ENCODE results near the gene PAGR1.
"Not testable (repeated sequence)": the region's sequence is repeated elsewhere in the genome, so short reads cannot be mapped to it uniquely, and the experiment has no call there.

PAGR1 gene

DNA sequence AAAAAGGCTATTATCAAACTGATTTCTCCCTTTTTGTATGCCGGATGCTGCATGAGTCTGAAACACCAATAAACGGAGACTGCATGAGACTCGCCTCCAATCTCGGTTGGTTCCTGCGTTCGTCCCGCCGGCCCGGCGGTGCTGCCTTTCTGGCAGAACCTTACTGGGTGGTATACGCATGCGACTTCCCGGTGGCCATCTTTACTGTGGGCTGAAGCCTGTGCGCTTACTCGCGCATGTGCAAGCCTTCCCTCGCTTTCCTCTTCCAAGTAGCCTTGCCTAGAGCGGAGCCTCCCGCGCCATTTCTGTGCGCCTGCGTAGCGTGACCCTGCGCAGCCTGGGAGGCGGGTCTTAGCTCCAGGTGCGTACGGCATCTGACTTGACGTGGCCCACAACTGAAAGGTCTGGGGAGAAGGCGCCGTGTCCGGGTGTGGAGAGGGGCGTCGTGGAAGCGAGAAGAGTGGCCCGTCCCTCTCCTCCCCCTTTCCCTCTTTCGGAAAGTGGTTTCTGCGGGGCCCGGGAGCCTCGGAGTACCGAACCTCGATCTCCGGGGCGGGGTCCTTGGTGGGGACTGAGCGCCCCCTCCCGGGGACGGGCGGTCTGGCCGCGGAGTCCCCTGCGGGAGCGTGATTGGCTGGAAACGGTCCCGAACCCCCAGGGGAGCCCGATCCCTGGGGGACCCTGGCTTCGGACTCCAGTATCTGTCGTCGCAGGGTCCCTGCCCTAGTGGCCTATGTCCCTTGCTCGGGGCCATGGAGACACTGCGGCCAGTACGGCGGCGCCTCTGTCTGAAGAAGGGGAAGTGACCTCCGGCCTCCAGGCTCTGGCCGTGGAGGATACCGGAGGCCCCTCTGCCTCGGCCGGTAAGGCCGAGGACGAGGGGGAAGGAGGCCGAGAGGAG, at the start of gene PAGR1:
Gene PAGR1 (plus strand): TSS at position 360 of the 901 bp plus-strand sequence. CDS start 374 bp downstream, at position 734.
- DNase-seq: peak; percentile 99

DNA sequence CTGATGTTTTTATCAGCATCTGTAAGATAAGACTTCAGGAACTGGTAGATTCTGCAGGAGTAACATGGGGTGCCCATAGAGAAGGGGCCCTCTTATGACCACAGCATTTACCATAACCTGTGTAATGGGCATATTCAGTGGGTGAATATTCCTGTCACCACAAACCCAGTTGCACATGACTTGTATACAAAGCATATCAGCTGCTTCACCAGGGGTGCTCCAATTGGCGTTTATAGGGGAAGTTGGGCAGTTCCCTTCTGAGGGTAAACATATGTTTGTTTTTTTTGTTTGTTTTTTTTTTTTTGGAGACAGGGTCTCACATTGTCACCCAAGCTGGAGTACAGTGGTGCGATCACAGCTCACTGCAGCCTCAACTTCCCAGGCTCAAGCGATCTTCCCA, 49.4 kb upstream of the PAGR1 start:
- no peak for DNase-seq

DNA sequence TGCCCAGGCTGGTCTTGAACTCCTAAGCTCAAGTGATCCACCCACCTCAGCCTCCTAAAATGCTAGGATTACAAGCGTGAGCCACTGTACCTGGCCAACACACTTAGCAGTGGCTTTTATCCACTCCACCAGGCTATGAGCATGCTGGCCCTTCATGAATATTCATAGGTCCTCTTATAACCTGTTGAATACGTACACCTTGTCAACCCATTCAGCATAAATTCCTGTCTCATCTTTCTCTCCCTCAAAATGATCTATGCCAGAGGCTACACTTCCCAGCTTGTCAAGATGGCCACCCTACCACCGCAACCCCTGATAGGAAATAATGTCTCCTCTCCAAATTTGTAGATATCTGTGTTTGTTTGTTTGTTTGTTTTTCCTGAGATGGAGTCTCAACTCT, 48.9 kb upstream of the PAGR1 start:
- DNase-seq: no peak

DNA sequence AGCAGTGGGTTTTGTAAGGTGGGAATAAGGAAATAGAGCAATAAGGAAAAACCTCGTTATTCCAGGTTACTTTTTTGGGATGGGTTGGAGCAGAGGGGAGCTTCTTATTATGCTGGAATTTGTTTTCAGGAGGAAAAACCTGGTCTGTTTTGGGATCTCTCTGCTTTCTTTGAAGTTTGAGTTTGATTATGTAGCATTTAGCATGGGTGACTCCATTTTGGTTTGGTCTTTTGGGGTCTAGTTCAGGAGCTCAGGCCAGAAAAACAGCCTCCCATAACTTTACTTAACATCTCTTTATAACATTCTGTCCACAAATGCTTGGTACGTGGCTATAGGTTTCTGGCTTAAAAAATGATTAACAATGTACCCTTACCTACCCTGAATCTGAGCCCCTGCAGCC, 46.4 kb upstream of the PAGR1 start:
- DNase-seq: no peak

DNA sequence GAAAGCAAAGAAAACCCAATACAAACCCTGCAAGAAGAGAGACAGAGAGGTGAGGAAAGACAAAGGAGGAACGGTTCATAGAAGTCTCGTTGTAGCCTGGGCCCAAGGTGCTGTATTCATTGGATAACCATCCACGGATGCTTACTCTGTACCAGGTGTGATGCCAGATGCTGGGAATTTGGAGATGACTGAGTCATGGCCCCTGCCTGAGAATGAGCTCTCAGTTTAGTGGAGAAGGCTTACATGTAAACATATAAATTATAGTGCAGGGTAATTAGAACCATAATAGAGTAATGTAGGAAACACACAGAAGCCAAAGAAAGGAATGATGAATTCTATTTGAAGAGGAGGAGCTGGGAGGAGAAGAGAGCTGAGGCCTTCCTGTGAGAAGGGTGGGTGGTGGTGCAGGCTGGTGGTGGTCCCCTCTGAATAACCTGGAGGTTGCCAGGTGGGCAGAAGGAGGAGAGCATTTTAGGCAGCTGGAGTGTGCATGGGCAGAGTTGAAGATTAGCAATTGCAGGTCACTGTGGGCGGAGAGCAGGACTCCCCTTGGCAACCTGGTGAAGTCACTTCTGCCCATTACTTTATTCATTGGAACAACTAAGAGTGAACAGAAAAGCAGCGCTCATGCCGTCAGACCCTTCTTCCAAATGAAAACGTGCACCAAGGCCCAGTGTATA, 45.6 kb upstream of the PAGR1 start:
- DNase-seq: no peak

DNA sequence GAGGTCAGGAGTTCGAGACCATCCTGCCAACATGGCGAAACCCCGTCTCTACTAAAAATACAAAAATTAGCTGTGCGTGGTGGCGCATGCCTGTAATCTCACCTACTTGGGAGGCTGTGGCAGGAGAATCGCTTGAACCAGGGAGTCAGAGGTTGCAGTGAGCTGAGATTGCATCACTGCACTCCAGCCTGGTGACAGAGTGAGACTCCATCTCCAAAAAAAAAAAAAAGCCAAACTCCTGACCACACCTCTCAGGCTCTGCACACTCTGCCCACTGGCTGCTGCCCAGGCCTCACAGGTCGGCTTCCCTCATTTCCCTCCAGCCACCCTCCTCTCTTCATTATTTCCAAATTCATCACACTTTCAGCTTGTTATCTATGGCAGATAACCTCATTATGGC, 43.6 kb upstream of the PAGR1 start:
- DNase-seq: not testable (repeated sequence)

DNA sequence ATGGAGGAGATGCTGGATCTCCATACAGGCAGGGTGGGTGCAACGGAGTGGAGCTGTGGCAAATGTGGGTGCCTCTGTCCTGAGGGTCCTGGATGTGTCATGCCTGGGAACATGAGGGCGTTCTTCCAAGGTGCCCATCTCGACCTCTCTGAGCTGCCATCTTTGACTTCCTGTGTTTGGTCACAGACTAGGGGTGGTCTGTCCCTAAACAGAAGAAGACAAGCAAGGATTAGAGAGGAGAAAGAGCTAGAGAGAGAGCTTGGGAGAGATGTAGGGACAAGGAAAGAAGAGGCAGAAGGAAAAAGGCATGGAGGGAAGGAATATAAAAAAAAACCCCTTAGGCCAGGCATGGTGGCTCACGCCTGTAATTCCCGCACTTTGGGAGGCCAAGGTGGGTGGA, 41.2 kb upstream of the PAGR1 start:
- no peak for DNase-seq

DNA sequence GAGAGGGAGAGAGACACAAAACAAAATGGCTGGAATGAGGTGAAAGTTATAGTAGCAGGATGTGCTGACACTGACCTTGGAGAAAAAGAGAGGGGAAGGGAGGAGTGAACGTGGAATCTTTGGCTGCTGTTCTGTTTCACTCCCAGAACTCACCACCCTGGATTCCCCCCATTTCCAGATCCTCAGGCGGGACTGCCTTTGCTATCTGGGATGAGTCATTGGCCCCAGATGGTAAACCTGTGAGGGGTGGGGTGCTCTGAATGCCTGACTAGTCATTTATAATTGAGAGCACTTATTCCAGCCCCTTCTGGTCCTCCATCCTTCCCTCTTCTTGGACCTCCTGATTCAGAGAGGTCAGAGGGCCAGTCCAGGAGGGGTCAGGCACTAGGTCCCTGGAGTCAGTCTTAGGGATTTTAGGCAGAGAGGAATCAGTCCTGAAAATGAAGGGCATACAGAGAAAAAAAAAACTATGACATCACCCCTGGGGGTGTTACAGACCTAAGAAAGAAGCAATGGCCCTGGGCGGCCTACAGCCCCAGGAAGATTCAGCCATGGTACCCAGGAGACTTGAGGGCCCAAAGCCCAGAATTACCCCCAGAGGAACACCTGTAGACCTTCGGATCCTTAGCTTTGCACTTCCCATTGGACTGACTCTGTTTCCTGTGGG, 40.1 kb upstream of the PAGR1 start:
- DNase-seq: no peak

DNA sequence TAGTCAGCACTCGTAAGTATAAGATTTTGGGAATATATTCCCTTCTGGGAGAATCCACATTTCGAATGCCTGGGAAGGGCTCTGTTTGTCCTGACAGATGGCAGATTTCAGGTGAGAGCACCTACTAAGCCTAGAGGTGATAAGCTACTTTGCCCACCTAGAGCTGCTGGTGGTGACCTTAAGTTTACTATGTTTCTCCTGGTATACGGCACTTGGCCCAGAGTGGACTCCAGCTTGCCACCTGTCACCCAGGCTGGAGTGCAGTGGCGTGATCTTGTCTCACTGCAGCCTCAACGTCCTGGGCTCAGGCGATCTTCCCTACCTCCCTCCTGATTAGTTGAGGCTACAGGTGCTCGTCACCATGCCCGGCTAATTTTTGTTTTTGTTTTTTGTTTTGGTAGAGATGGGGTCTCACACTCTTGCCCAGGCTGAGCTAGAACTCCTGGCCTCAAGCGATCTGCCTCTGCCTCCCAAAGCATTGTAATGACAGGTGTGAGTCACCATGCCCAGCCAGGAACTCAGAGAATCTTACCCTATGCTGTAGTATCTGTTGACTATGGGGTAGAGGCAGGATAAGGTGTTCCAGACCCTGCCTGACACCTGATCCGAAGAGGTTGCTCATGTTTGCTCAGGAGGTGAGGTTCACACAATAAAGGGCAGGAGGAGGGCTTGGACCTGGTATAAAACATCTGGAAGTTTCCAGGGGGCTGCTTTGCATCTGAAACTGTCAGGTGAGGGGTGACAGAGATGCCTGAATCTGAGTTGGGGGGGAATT, 38.2 kb upstream of the PAGR1 start, which contains the start of gene ZG16:
Gene ZG16 (plus strand): TSS at position 681 of the 775 bp plus-strand sequence. CDS start 1,011 bp downstream, outside the sequence.
- DNase-seq: no peak

DNA sequence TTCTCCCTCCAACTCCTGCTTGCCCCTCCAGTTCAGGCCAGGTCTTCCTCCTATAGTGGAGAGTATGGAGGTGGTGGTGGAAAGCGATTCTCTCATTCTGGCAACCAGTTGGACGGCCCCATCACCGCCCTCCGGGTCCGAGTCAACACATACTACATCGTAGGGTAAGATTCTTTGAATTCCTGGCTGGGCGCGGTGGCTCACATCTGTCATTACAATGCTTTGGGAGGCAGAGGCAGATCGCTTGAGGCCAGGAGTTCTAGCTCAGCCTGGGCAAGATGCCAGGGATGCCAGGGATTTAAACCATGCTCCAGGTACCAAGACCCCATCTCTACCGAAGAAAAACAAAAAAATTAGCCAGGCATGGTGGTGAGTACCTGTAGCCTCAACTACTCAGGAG, 36.5 kb upstream of the PAGR1 start:
- DNase-seq: no peak

DNA sequence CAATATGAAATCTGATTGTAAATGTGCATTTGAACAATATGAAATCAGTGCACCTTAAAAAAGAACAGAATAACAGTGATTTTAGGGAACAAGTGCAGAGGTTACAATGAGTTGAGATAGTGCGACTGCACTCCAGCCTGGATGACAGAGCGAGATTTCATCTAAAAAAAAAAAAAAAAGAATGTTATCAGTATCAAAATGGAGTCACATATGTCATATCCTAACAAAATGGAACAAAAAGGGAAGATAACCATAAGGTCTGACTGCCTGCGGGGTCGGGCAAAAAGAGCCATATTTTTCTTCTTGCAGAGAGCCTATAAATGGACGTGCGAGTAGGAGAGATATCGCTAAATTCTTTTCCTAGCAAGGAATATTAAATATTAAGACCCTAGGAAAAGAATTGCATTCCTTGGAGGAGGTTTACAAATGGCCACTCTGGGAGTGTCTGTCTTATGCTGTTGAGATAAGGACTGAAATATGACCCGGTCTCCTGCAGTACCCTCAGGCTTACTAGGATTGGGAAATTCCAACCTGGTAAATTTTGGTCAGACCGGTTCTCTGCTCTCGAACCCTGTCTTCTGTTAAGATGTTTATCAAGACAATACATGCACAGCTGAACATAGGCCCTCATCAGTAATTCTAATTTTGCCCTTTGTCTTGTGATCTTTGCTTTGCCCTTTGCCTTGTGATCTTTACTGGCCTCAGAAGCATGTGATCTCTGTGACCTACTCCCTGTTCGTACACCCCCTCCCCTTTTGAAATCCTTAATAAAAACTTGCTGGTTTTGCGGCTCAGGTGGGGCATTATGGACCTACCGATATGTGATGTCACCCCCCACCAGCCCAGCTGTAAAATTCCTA, 32.6 kb upstream of the PAGR1 start:
- DNase-seq: not testable (repeated sequence)

DNA sequence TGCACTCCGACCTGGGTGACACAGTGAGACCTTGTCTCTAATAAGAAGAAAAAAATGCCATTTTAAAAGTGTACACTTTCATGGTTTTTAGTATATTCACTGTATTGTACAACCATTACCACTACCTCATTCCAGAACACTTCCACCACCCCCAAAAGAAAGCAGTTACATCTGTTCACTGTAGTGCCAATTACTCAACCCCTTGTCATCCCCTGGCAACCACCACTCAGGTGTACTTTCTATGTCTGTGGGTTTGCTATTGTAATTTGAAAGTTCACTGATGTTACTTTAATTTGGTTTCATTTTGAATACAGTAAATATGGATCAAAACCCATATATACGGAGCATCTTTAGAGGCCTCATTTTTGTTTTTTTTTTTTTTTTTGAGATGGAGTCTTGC, 31.8 kb upstream of the PAGR1 start:
- DNase-seq: no peak

DNA sequence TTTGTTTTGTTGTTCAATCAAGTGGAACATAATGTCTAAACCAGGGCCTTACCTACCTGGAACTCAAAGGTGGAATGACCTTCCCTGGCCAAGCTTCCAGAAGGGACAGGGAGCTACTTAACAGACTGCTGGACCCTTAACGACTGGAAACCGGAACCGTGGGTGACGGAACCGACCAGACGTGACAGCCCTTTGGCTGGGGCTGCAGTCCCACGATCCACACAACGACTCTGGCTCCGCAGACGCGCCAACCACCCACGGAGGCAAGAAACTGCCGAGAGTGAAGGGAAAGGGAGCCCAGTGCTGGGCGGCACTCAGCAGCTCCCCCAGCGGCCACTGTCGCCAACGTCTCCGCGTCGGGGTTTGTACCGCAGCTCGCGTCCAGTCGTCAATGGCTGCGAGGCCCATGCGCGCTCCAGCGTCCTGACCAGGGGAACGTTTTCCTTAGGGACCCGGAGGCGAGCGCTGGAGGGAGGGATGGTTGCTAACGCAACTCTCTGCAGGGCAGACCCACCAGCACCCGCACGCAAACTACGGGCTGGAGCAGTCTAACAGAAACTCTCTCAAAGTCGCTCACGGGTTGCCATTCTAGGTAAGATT, 31.0 kb upstream of the PAGR1 start:
- DNase-seq: no peak

DNA sequence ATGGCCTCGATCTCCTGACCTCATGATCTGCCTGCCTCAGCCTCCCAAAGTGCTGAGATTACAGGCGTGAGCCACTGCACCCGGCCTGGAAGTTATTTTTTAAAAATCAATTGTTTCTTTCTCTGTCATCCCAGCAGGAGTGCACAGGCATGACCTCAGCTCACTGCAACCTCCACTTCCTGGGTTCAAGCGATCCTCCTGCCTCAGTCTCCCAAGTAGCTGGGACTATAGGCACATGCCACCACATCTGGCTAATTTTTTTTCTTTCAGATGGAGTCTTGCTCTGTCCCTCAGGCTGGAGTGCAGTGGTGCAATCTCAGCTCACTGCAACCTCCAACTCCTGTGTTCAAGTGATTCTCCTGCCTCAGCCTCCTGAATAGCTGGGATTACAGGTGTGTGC, 28.8 kb upstream of the PAGR1 start:
- DNase-seq: not testable (repeated sequence)

DNA sequence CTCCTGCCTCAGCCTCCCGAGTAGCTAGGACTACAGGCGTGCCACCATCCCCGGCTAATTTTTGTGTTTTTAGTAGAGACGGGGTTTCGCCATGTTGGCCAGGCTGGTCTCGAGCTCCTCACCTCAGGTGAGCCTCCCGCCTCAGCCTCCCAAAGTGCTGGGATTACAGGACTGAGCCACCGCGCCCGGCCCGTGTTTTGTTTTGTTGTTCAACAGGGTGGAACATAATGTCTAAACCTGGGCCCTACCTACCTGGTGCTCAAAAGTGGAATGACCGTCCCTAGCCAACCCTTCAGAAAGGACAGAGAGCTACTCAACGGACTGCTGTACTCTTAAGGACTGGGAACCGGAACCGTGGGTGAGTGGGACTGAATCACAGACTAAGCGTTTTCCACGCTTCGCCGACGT, 26.2 kb upstream of the PAGR1 start:
- DNase-seq: no peak

DNA sequence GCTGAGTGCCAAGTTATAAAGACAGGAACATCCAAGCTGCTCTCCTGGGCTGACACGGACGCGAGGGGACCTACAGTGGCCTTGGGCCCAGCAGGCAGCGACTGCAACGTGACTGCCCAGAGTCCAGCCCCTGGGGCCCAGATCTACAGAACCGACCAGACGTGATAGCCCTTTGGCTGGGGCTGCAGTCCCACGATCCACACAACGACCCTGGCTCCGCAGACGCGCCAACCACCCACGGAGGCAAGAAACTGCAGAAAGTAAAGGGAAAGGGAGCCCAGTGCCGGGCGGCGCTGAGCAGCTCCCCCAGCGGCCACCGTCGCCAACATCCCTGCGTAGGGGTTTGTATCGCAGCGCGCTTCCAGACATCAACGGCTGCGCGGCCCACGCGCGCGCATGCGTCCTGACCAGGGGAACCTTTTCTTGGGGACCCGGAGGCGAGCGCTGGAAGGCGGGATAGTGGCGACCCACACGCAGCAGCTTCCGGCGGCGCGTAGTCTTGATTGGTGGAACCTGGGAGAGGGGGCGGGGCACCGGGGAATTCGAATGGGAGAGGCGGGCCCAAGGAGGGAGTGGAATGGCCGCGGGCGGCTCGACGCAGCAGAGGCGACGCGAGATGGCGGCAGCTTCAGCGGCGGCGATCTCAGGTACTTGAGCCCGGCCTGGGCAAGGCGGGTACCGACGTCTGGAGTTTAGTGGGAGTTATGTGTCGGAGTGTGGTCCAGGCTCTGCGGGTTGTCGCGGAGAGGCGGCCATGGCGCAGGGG, 25.6 kb upstream of the PAGR1 start, which contains the start of gene KIF22:
Gene KIF22 (plus strand): TSS at position 569 of the 766 bp plus-strand sequence. CDS start 9 bp downstream, at position 578.
- DNase-seq: peak; percentile 99

DNA sequence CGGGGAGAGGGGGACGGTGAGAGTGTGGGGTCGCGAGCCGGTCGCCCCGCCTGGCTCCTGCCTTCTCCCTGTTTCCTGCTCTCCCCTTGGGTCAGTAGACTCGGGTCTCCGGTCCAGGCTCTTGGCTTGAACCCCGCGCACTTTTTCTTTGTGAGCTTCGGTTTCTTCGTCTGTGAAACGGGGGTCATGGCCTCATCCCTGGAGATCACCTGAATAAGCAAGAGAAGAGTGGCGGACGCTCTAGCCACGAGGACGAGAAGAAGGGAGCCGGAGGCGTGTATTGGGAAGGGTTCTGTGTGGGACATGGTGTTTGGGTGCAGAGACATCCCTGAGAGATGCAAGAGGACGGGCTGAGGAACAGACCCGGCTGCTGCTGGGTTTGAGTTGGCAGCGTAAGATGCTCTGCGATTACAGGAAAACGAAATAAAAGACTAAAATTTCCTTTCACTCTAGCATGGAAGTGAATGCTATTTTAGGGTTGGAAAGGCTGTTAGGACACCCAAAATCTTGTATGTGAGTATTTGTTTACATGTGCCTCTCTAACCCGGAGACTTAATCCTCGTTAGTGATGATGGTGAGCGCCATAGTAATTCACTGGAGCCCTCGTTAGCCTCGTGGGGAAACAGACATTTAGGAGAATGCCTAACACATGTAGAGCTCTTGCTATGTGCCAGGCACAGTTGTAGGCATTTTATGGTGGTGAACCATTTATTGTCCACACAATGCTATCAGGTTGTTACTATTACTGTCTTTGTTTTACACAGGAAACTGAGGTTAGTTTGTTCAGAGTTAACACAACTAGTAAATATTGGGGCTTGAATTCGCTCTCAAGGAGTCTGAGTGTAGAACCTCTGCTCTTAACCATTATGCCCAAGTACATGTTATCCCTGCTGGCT, 24.8 kb upstream of the PAGR1 start:
- DNase-seq: no peak

DNA sequence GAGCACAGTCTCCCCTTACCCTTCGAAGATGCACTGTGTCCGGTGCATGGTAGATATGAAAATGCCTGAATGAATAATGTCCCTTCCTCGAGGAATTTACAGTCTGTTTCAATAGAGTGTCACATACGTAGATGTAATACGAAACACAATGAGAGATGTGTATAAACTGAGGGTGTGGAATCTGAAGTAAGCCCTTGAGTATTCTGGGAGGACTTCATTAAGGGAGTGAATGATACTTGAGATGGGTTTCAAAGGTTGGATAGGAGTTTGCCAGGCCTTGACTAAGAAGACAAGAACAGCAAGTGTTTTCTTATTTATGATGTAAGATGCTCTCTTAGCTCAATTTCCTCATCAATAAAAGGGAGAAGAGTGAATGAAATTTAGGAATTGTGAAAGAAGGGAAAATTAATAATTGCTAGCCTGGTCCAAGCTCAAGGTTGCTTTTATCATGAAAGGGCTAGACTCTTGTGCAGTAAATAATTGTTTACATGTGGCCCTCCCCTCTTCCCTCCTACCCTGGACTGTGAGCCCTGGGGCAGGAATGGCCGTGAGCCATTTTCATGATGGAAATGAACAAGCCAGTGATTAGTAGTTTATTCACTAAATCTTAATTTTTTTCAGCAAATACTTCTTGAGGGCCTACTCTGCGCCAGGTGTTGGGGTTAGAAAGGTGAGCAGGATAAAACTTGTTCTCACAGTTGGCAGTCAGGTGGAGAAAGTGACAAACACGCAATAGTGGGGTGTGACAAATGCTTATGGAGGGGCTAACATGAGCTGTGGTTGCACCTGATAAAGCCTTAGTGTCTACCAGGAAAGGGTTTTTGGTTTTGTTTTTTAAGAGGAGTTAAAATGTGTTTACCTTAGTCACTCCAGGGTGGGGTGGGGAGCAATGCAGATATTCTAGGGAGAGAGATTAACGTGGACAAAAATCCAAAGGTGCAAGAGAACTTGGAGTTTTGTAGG, 23.8 kb upstream of the PAGR1 start:
- DNase-seq: no peak

Data from NCI-H1092 (cell line).